Measurements from ENCODE around the gene ACSS2.

Gene ACSS2

DNA sequence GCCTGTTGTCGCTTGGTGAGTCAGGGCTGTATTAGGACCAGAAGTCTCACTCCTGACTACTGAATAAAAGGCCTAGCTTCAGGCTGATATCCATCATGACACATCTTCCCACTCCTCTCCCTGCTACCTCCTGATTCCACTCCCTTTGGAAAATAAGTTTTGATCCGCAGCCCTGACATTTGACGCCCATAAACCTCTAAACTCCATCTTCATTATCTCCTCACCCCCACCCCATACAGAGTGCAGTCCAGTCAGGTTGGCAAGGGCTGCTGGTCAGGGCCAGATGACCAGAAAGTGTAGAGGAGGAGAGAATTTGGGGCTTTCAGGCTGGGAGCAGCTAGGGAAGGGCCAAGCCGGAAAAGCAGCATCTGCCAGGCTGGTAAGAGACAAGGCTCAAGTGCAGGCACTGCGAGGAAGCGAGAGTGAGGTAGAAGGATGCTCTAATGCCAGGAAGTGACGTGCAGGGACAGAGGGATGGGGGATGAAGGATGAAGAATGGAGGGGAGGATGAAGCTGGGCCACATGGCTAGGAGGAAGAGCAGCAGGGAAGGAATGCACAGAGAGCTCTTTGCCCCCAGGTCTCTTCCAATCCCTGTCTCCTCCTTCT, 5.0 kb upstream of the ACSS2 start:
- Histone ChIP-seq H3K4me3 (IDR thresholded peaks at IDR 0.05; ENCODE audit: insufficient read depth, low read depth, low read length) (no peak overlapping the region), H2AFZ (ENCODE audit: low read depth) (no peak overlapping the region), H3K36me3 (ENCODE audit: insufficient read depth) (no peaks in the 10 kb centered on the region), H3K27ac (no peak overlapping the region), H3K9ac (no peak overlapping the region), H4K20me1 (ENCODE audit: insufficient read depth) (no peaks in the 10 kb centered on the region), H3K4me1 (ENCODE audit: low read depth, poor library complexity, severe bottlenecking) (peaks cover 34% of the 10 kb centered on the region), H3K27me3 (ENCODE audit: insufficient read depth, low read depth) (no peaks in the 10 kb centered on the region), H3K79me2 (ENCODE audit: insufficient read depth, low read depth) (no peaks in the 10 kb centered on the region), H3K4me2 (peak overlapping the region; percentile 96; the same call in 1 of the 2 replicates)
- TF ChIP-seq CTCF (conservative IDR thresholded peaks at IDR 0.05; ENCODE audit: low read depth, low read length), result no peak

DNA sequence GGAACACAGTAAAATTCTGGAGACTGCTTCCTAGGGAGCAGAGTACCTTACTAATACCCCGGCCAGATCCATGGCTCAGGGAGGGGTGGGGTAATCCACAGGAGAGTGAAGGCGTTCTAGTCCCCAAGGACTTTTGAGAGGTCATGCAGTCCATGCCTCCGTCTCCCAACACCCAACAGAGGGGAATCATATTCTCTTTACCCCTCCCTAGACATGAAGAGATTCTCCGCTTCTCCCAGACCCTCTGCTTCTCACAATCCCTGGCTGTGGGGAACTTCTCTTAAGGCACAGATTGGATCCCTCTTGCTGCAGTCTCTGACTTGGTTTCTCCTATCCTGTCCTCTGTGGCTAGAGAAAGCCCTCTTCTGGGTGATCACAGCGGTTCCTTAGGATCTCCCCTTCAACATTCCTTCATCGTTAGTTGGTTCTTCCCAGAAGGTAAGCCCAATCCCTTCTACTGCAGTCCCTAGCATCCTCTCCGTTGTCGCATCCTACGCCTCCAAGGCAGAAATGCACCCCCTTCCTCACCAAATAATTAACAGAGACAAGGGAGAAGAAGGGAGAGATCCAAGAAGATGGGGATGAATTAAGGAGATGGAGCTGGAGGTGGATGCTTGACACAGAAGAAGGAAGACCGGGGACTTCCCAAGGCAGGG, 4.3 kb upstream of the ACSS2 start:
- H3K79me2 ChIP-seq (ENCODE audit: insufficient read depth, low read depth), result no peaks in the 10 kb centered on the region
- H3K27ac ChIP-seq, result no peak overlapping the region
- H4K20me1 ChIP-seq (ENCODE audit: insufficient read depth), result no peaks in the 10 kb centered on the region
- peak overlapping the region; percentile 95 for H2AFZ ChIP-seq (ENCODE audit: low read depth)
- no peak overlapping the region for H3K4me3 ChIP-seq (IDR thresholded peaks at IDR 0.05; ENCODE audit: insufficient read depth, low read depth, low read length)
- peak overlapping the region; percentile 96 for H3K4me2 ChIP-seq
- H3K27me3 ChIP-seq (ENCODE audit: insufficient read depth, low read depth), result no peaks in the 10 kb centered on the region
- H3K4me1 ChIP-seq (ENCODE audit: low read depth, poor library complexity, severe bottlenecking), result peaks cover 34% of the 10 kb centered on the region
- TF ChIP-seq CTCF (conservative IDR thresholded peaks at IDR 0.05; ENCODE audit: low read depth, low read length), result no peak
- H3K9ac ChIP-seq, result peak overlapping the region; percentile 47; the same call in 1 of the 2 replicates
- H3K36me3 ChIP-seq (ENCODE audit: insufficient read depth), result no peaks in the 10 kb centered on the region

DNA sequence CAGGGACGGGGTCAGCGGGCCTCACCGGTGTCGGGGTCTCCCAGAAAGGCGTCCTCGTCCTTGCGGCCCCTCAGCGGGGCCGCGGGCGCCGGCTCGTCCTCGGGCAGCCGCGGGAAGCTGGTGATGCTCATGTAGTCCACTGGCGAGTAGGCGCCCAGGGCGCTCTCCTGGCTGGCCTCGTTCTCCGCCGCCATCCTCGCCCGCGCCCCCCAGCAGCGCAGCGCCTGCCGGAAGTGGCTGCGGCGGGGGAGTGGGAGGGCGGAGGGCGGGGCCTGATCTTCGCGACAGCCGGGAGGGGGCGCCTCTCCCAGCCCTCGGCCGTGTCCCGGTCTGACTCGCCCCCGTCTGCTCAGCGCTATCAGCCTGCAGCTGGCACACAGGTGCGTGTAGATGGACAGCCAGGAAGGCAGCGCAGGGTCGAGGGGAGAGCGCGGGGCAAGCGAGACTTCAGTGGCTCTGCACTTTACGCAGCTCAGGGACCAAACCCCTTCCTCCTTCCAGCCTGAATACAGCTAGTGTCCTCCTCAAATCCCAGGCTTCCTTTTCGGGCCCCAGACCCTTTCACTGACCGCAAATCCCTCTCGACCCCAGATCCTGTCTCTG, 3.7 kb upstream of the ACSS2 start, which contains the start of gene GGT7:
TSS of gene GGT7 (minus strand) at position 235 of the 603 bp plus-strand sequence. CDS start at position 194, 41 bp downstream.
- Histone ChIP-seq H3K79me2 (ENCODE audit: insufficient read depth, low read depth) (no peaks in the 10 kb centered on the region), H3K4me3 (IDR thresholded peaks at IDR 0.05; ENCODE audit: insufficient read depth, low read depth, low read length) (no peak within 1 kb of the TSS), H3K4me2 (peak within 1 kb of the TSS; percentile 96), H4K20me1 (ENCODE audit: insufficient read depth) (no peaks in the 10 kb centered on the region), H3K36me3 (ENCODE audit: insufficient read depth) (no peaks in the 10 kb centered on the region), H3K9ac (peak within 1 kb of the TSS; percentile 47; the same call in 1 of the 2 replicates), H3K27me3 (ENCODE audit: insufficient read depth, low read depth) (no peaks in the 10 kb centered on the region), H3K4me1 (ENCODE audit: low read depth, poor library complexity, severe bottlenecking) (peaks cover 34% of the 10 kb centered on the region), H3K27ac (no peak within 1 kb of the TSS), H2AFZ (ENCODE audit: low read depth) (peak within 1 kb of the TSS; percentile 95)
- TF ChIP-seq CTCF (conservative IDR thresholded peaks at IDR 0.05; ENCODE audit: low read depth, low read length), result peak; percentile 68

GRCh38 chr20:34873583-34874093, 2.8 kb upstream of the ACSS2 start:
- H3K4me2 ChIP-seq, result peak overlapping the region; percentile 96
- peaks cover 34% of the 10 kb centered on the region for H3K4me1 ChIP-seq (ENCODE audit: low read depth, poor library complexity, severe bottlenecking)
- H3K27me3 ChIP-seq (ENCODE audit: insufficient read depth, low read depth), result no peaks in the 10 kb centered on the region
- H2AFZ ChIP-seq (ENCODE audit: low read depth), result peak overlapping the region; percentile 95; the same call in 1 of the 2 replicates
- H4K20me1 ChIP-seq (ENCODE audit: insufficient read depth), result no peaks in the 10 kb centered on the region
- no peaks in the 10 kb centered on the region for H3K79me2 ChIP-seq (ENCODE audit: insufficient read depth, low read depth)
- H3K9ac ChIP-seq, result no peak overlapping the region
- no peak overlapping the region for H3K4me3 ChIP-seq (IDR thresholded peaks at IDR 0.05; ENCODE audit: insufficient read depth, low read depth, low read length)
- H3K27ac ChIP-seq, result no peak overlapping the region
- H3K36me3 ChIP-seq (ENCODE audit: insufficient read depth), result no peaks in the 10 kb centered on the region
- no peak for TF ChIP-seq CTCF (conservative IDR thresholded peaks at IDR 0.05; ENCODE audit: low read depth, low read length)

Measured in KMS-11 (cell line).